Liver (tissue), 9 donors: ENCODE measurements around the gene TPST1. TPM values are rescaled to one million over a fixed set of nuclear protein-coding genes. Genes with fewer than 3 reads are reported as not detected.

Experiments
- DNase-seq: peaks from one replicate; pipeline ENCODE4 v3.0.0-alpha.2; 2017; ENCODE audit warnings: low spot score
- H3K27ac ChIP-seq, 2 donors: one replicate each; pipeline ENCODE4 v1.7.0; 2013; ENCODE audit warnings: inconsistent platforms in 2 of 2, low read length in 2 of 2, control low read depth in 1 of 2, low read depth in 1 of 2, mild to moderate bottlenecking in 1 of 2
- H3K27me3 ChIP-seq, 4 donors: one replicate each; pipeline versions ENCODE4 v1.6.1 to v1.7.0; 2013; ENCODE audit warnings: low read length in 3 of 4, inconsistent platforms in 1 of 4, mild to moderate bottlenecking in 1 of 4, moderate library complexity in 1 of 4; ENCODE audit not compliant: control insufficient read depth in 4 of 4, insufficient read depth in 4 of 4
- H3K36me3 ChIP-seq, 4 donors: one replicate each; pipeline versions ENCODE4 v1.6.1 to v1.7.0; 2013; ENCODE audit warnings: low read length in 3 of 4, mild to moderate bottlenecking in 3 of 4, low read depth in 1 of 4, moderate library complexity in 1 of 4; ENCODE audit not compliant: control insufficient read depth in 4 of 4, insufficient read depth in 3 of 4
- H3K4me1 ChIP-seq, 4 donors: one replicate each; pipeline versions ENCODE4 v1.6.1 to v1.7.0; 2013; ENCODE audit warnings: low read length in 3 of 4, mild to moderate bottlenecking in 3 of 4, moderate library complexity in 1 of 4; ENCODE audit not compliant: control insufficient read depth in 4 of 4, insufficient read depth in 4 of 4
- H3K4me3 ChIP-seq, 3 donors: one replicate each; pipeline versions ENCODE4 v1.6.1 to v1.7.0; 2013; ENCODE audit warnings: low read length in 3 of 3, control low read depth in 1 of 3, low read depth in 1 of 3, mild to moderate bottlenecking in 1 of 3
- H3K9ac ChIP-seq, 2 donors: one replicate each; pipeline ENCODE4 v1.7.0; 2013; ENCODE audit warnings: low read length in 2 of 2, mild to moderate bottlenecking in 2 of 2, moderate library complexity in 2 of 2, control low read depth in 1 of 2, low read depth in 1 of 2
- H3K9me3 ChIP-seq, 4 donors: one replicate each; pipeline versions ENCODE4 v1.6.1 to v1.7.0; 2013; ENCODE audit warnings: low read length in 3 of 4; ENCODE audit not compliant: control insufficient read depth in 4 of 4
- EGR1 ChIP-seq, 2 donors: IDR thresholded peaks; 2 replicates each; pipeline ENCODE4 v1.6.1; 2016 to 2018; ENCODE audit warnings: antibody characterized with exemption in 2 of 2, low read depth in 2 of 2
- FOXA1 ChIP-seq: IDR thresholded peaks from 2 replicates; pipeline ENCODE4 v1.6.1; 2016; ENCODE audit warnings: antibody characterized with exemption
- FOXA2 ChIP-seq: IDR thresholded peaks from 2 replicates; pipeline ENCODE4 v1.6.1; 2016; ENCODE audit warnings: antibody characterized with exemption
- GABPA ChIP-seq, 2 donors: IDR thresholded peaks in 1 of 2; conservative IDR thresholded peaks in 1 of 2; 2 replicates each; pipeline ENCODE4 v1.6.1; 2016; ENCODE audit warnings: antibody characterized with exemption in 2 of 2, mild to moderate bottlenecking in 1 of 2, moderate library complexity in 1 of 2
- HNF4A ChIP-seq, 2 donors: conservative IDR thresholded peaks; 2 replicates each; pipeline ENCODE4 v1.6.1; 2016; ENCODE audit warnings: antibody characterized with exemption in 2 of 2, mild to moderate bottlenecking in 2 of 2
- HNF4G ChIP-seq: IDR thresholded peaks from 2 replicates; pipeline ENCODE4 v1.6.1; 2016; ENCODE audit warnings: antibody characterized with exemption
- JUND ChIP-seq, 2 donors: IDR thresholded peaks; 2 replicates each; pipeline ENCODE4 v1.6.1; 2016; ENCODE audit warnings: antibody characterized with exemption in 2 of 2
- NR2F2 ChIP-seq: IDR thresholded peaks from 2 replicates; pipeline ENCODE4 v1.6.1; 2016; ENCODE audit warnings: antibody characterized with exemption
- RAD21 ChIP-seq, 2 donors: IDR thresholded peaks; 2 replicates each; pipeline ENCODE4 v1.6.1; 2016; ENCODE audit warnings: antibody characterized with exemption in 2 of 2, mild to moderate bottlenecking in 2 of 2
- RXRA ChIP-seq, 2 donors: IDR thresholded peaks; 2 replicates each; pipeline ENCODE4 v1.6.1; 2017 to 2018; ENCODE audit warnings: antibody characterized with exemption in 2 of 2, mild to moderate bottlenecking in 1 of 2
- SP1 ChIP-seq: IDR thresholded peaks from 2 replicates; pipeline ENCODE4 v1.6.1; 2018; ENCODE audit warnings: antibody characterized with exemption, mild to moderate bottlenecking
- TAF1 ChIP-seq: conservative IDR thresholded peaks from 2 replicates; pipeline ENCODE4 v1.6.1; 2016; ENCODE audit warnings: antibody characterized with exemption, mild to moderate bottlenecking
- YY1 ChIP-seq: IDR thresholded peaks from 2 replicates; pipeline ENCODE4 v1.6.1; 2016; ENCODE audit warnings: antibody characterized with exemption, mild to moderate bottlenecking
- WGBS: extraction: QIAGEN DNeasy Blood & Tissue Kit; methylation state at CpG from one replicate; pipeline ENCODE4 v1.1.7; 2013; 5-methylcytosine and 5-hydroxymethylcytosine counted together
- polyA plus RNA-seq, 2 donors: library from polyadenylated mRNA; stranded (reverse) in 1 of 2; unstranded in 1 of 2; fragments of 200-250 nt in 1 of 2; fragments of >200 nt in 1 of 2; fragmentation: Nextera tagmentation in 1 of 2; extraction: Ambion mirVana in 1 of 2; gene quantifications; one replicate each; pipeline versions ENCODE4 v1.2.1 to v1.2.3, GENCODE V29; 2013 to 2015
- total RNA-seq, 2 donors: library from RNA; depleted of rRNA; stranded (reverse); fragments of >200 nt; gene quantifications; one replicate each; pipeline ENCODE4 v1.2.3, GENCODE V29; 2014
- TF ChIP-seq, protein P1 (sequence below): IDR thresholded peaks from 2 replicates; pipeline ENCODE4 v1.6.1; 2016; ENCODE audit warnings: antibody characterized with exemption
- TF ChIP-seq, protein P2 (sequence below): IDR thresholded peaks from 2 replicates; pipeline ENCODE4 v1.6.1; 2016; ENCODE audit warnings: antibody characterized with exemption
- TF ChIP-seq, protein P3 (sequence below): fragments of 150-350 bp; IDR thresholded peaks from 2 replicates; pipeline ENCODE4 v1.5.1; 2017; ENCODE audit warnings: improper control_type of control experiment, low read depth, low read length; ENCODE audit not compliant: missing input control
- TF ChIP-seq, protein P4 (sequence below): IDR thresholded peaks from 2 replicates; pipeline ENCODE4 v1.6.1; 2016; ENCODE audit warnings: antibody characterized with exemption, mild to moderate bottlenecking
- TF ChIP-seq, protein P5 (sequence below): IDR thresholded peaks from 2 replicates; pipeline ENCODE4 v1.6.1; 2016; ENCODE audit warnings: antibody characterized with exemption
- donor health status: healthy.
- donor health status: healthy.
- donor health status: healthy.
- donor health status: healthy.
- donor health status: healthy.

Gene TPST1
- total and polyA plus RNA-seq, 4 donors = 23.8 to 62.5 (median 25.7) TPM

DNA sequence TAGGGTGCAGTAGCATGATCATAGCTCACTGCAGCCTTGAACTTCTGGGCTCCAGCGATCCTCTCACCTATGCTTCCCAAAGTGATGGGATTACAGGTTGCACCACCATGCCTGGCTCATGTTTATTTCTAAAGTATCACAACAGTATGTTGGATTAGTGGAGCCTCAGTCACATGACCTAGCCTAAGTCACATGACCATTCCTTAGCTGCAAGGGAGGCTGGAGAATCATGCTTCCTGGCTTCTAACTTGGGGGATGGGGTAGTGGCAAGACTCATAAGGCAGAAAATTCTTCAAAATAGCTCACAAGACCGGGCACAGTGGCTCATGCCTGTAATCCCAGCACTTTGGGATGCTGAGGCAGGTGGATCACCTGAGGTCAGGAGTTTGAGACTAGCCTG is 26.9 kb upstream of the TPST1 start:
- DNase-seq = no peak
- Histone ChIP-seq H3K9me3 (no peaks in the 10 kb centered on the region), H3K4me3 (no peak overlapping the region), H3K27me3 (no peaks in the 10 kb centered on the region), H3K27ac (no peak overlapping the region), H3K4me1 (peaks cover 0 to 3% (median 0%) of the 10 kb centered on the region in 4 donors), H3K9ac (no peak overlapping the region), H3K36me3 (no peaks in the 10 kb centered on the region)
- TF ChIP-seq RAD21 (IDR thresholded peaks at IDR 0.05) (no peak), FOXA2 (no peak), SP1 (no peak), RXRA (IDR thresholded peaks at IDR 0.05) (no peak), NR2F2 (no peak), YY1 (no peak), FOXA1 (no peak), JUND (IDR thresholded peaks at IDR 0.05) (no peak), EGR1 (IDR thresholded peaks at IDR 0.05; ENCODE audit: low read depth in 2 of 2) (no peak), GABPA (IDR thresholded peaks at IDR 0.05 in 1 of 2, conservative IDR thresholded peaks at IDR 0.05 in 1 of 2) (no peak), HNF4A (conservative IDR thresholded peaks at IDR 0.05) (no peak)
- TF ChIP-seq, protein P1, sequence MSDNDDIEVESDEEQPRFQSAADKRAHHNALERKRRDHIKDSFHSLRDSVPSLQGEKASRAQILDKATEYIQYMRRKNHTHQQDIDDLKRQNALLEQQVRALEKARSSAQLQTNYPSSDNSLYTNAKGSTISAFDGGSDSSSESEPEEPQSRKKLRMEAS = no peak
- TF ChIP-seq, protein P2, sequence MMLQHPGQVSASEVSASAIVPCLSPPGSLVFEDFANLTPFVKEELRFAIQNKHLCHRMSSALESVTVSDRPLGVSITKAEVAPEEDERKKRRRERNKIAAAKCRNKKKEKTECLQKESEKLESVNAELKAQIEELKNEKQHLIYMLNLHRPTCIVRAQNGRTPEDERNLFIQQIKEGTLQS = no peak
- TF ChIP-seq, protein P3, sequence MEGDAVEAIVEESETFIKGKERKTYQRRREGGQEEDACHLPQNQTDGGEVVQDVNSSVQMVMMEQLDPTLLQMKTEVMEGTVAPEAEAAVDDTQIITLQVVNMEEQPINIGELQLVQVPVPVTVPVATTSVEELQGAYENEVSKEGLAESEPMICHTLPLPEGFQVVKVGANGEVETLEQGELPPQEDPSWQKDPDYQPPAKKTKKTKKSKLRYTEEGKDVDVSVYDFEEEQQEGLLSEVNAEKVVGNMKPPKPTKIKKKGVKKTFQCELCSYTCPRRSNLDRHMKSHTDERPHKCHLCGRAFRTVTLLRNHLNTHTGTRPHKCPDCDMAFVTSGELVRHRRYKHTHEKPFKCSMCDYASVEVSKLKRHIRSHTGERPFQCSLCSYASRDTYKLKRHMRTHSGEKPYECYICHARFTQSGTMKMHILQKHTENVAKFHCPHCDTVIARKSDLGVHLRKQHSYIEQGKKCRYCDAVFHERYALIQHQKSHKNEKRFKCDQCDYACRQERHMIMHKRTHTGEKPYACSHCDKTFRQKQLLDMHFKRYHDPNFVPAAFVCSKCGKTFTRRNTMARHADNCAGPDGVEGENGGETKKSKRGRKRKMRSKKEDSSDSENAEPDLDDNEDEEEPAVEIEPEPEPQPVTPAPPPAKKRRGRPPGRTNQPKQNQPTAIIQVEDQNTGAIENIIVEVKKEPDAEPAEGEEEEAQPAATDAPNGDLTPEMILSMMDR = no peak
- TF ChIP-seq, protein P4, sequence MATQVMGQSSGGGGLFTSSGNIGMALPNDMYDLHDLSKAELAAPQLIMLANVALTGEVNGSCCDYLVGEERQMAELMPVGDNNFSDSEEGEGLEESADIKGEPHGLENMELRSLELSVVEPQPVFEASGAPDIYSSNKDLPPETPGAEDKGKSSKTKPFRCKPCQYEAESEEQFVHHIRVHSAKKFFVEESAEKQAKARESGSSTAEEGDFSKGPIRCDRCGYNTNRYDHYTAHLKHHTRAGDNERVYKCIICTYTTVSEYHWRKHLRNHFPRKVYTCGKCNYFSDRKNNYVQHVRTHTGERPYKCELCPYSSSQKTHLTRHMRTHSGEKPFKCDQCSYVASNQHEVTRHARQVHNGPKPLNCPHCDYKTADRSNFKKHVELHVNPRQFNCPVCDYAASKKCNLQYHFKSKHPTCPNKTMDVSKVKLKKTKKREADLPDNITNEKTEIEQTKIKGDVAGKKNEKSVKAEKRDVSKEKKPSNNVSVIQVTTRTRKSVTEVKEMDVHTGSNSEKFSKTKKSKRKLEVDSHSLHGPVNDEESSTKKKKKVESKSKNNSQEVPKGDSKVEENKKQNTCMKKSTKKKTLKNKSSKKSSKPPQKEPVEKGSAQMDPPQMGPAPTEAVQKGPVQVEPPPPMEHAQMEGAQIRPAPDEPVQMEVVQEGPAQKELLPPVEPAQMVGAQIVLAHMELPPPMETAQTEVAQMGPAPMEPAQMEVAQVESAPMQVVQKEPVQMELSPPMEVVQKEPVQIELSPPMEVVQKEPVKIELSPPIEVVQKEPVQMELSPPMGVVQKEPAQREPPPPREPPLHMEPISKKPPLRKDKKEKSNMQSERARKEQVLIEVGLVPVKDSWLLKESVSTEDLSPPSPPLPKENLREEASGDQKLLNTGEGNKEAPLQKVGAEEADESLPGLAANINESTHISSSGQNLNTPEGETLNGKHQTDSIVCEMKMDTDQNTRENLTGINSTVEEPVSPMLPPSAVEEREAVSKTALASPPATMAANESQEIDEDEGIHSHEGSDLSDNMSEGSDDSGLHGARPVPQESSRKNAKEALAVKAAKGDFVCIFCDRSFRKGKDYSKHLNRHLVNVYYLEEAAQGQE = no peak
- TF ChIP-seq, protein P5, sequence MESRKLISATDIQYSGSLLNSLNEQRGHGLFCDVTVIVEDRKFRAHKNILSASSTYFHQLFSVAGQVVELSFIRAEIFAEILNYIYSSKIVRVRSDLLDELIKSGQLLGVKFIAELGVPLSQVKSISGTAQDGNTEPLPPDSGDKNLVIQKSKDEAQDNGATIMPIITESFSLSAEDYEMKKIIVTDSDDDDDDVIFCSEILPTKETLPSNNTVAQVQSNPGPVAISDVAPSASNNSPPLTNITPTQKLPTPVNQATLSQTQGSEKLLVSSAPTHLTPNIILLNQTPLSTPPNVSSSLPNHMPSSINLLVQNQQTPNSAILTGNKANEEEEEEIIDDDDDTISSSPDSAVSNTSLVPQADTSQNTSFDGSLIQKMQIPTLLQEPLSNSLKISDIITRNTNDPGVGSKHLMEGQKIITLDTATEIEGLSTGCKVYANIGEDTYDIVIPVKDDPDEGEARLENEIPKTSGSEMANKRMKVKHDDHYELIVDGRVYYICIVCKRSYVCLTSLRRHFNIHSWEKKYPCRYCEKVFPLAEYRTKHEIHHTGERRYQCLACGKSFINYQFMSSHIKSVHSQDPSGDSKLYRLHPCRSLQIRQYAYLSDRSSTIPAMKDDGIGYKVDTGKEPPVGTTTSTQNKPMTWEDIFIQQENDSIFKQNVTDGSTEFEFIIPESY = no peak
- 97% methylated on average over 2 of the region's 2 CpGs for WGBS

DNA sequence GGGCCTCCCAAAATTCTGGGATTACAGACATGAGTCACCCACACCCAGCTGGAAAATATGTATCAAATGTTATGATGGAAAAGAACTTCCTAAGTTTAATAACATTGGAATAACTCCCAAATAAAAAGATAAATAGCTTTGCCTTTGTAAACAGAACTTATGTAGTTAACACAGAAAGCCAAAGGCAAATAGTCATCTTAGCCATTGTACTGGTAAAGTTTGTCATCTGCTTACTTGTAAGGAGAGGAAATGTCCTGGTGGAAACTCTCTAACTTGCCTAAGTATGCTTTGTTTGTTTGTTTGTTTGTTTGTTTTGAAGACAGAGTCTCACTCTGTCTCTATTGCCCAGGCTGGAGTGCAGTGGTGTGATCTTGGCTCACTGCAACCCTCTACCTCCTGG is 23.8 kb upstream of the TPST1 start:
- Histone ChIP-seq H3K9me3 (no peaks in the 10 kb centered on the region), H3K4me3 (no peak overlapping the region), H3K9ac (no peak overlapping the region), H3K27me3 (no peaks in the 10 kb centered on the region), H3K4me1 (peaks cover 0 to 9% (median 0%) of the 10 kb centered on the region in 4 donors), H3K36me3 (no peaks in the 10 kb centered on the region), H3K27ac (no peak overlapping the region)
- DNase-seq = no peak
- TF ChIP-seq, protein P5 = no peak
- TF ChIP-seq HNF4G (no peak), FOXA1 (no peak), RXRA (IDR thresholded peaks at IDR 0.05) (no peak), YY1 (no peak), NR2F2 (no peak), FOXA2 (no peak), SP1 (no peak), TAF1 (no peak), RAD21 (IDR thresholded peaks at IDR 0.05) (no peak)
- TF ChIP-seq, protein P3 = no peak
